Neural cell (in vitro differentiated cells): ENCODE data around the gene POLD1.

Source experiments
- EP300 ChIP-seq: fragments of 450-650 bp; conservative IDR thresholded peaks from 2 replicates; pipeline ENCODE4 v1.6.1; 2014; ENCODE audit warnings: antibody characterized with exemption, mild to moderate bottlenecking, moderate library complexity; ENCODE audit not compliant: poor library complexity, severe bottlenecking
- EZH2 ChIP-seq: fragments of 200-600, 300-800 bp; shearing (Covaris generic), sonication (generic); IDR thresholded peaks from 2 replicates; pipeline ENCODE4 v1.6.1; 2014; ENCODE audit warnings: antibody characterized with exemption, low read length, borderline replicate concordance, mild to moderate bottlenecking; ENCODE audit not compliant: insufficient read depth, poor library complexity, severe bottlenecking
- MXI1 ChIP-seq: fragments of 450-650 bp; conservative IDR thresholded peaks from 2 replicates; pipeline ENCODE4 v1.6.1; 2014; ENCODE audit warnings: antibody characterized with exemption, mild to moderate bottlenecking; ENCODE audit not compliant: poor library complexity, severe bottlenecking
- POLR2AphosphoS5 ChIP-seq: IDR thresholded peaks from 2 replicates; pipeline ENCODE4 v1.6.1; 2012
- RAD21 ChIP-seq: fragments of 450-650 bp; conservative IDR thresholded peaks from 2 replicates; pipeline ENCODE4 v1.6.1; 2014; ENCODE audit warnings: antibody characterized with exemption, mild to moderate bottlenecking, moderate library complexity
- SMC3 ChIP-seq: fragments of 450-650 bp; conservative IDR thresholded peaks from 2 replicates; pipeline ENCODE4 v1.6.1; 2014; ENCODE audit warnings: antibody characterized with exemption, mild to moderate bottlenecking, moderate library complexity; ENCODE audit not compliant: poor library complexity
- TAF1 ChIP-seq: IDR thresholded peaks from 2 replicates; pipeline ENCODE4 v1.6.1; 2012; ENCODE audit warnings: low read depth
- TF ChIP-seq, protein P1 (sequence below): fragments of 450-650 bp; IDR thresholded peaks from 2 replicates; pipeline ENCODE4 v1.5.1; 2014; ENCODE audit warnings: antibody characterized with exemption, mild to moderate bottlenecking, moderate library complexity; ENCODE audit not compliant: poor library complexity, severe bottlenecking

DNA sequence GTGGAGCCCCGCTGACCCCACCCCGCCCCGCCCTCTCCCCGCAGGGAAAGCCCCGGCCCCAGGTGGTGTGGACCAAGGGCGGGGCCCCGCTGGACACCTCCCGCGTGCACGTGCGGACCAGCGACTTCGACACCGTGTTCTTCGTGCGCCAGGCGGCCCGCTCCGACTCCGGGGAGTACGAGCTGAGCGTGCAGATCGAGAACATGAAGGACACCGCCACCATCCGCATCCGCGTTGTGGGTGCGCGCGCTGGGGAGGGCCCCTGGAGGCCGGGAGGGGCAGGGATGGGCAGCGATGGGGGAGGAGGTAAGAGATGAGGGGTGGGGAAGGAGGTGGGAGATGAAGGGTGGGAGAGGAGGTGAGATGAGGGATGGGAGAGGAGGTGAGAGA, 74.9 kb downstream of the POLD1 start:
- TF ChIP-seq, protein P1, sequence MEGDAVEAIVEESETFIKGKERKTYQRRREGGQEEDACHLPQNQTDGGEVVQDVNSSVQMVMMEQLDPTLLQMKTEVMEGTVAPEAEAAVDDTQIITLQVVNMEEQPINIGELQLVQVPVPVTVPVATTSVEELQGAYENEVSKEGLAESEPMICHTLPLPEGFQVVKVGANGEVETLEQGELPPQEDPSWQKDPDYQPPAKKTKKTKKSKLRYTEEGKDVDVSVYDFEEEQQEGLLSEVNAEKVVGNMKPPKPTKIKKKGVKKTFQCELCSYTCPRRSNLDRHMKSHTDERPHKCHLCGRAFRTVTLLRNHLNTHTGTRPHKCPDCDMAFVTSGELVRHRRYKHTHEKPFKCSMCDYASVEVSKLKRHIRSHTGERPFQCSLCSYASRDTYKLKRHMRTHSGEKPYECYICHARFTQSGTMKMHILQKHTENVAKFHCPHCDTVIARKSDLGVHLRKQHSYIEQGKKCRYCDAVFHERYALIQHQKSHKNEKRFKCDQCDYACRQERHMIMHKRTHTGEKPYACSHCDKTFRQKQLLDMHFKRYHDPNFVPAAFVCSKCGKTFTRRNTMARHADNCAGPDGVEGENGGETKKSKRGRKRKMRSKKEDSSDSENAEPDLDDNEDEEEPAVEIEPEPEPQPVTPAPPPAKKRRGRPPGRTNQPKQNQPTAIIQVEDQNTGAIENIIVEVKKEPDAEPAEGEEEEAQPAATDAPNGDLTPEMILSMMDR: no peak
- TF ChIP-seq EZH2: no peak
- no peak for TF ChIP-seq POLR2AphosphoS5
- no peak for TF ChIP-seq SMC3
- no peak for TF ChIP-seq RAD21
- TF ChIP-seq EP300: no peak
- no peak for TF ChIP-seq MXI1
- no peak for TF ChIP-seq TAF1
